ENCODE data around the gene APOBEC2. TPM values are rescaled to one million over a fixed set of nuclear protein-coding genes. Genes with fewer than 3 reads are reported as not detected.

Gene APOBEC2
- total and polyA plus RNA-seq, 2 of the 13 experiments (the other 11 are each of a cell fraction or from before 2014, with no cell fraction given): 0.09 TPM; not detected in 1

DNA sequence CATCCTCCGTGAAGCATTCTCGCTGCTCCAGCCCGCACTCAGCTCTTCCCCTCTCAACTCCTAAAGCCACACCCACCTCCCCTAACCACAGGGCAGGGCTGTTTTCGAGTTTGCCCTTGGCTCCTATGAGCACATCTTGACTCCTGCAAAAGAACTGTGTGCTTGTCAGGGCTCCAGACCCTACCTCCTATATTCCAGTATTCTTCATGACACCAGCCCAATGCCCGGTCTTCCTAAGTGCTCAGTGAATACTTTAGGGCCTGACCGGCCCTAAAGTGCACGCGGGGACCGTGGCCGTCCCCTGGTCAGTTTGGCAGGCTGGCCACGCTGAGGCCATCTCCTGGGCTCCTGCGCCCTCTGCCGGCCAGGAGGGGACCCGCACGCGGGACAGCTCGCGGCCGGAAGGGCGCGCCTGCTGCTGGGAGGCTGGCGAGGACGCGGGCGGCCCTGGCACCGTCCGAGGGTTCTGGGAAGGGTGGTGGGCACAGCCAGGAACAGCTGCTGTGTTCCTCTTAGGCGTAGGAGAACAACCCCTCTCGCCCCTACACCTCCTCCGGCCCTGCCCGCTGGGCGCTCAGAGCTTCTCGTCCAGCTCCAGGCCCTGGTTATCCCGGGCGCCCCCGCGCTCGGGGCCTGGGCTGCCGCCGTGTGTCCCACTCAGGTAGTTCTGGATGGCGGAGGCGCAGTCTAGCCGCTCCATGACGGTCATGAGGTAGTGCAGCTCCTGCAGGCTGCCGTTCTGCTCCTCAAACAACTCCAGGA lies 25.0 kb upstream of the APOBEC2 start (continued):
- TF ChIP-seq CENPX (CRISPR knock-in tag; IDR thresholded peaks at IDR 0.05): no peak
- 0 out of 2 replicates have a peak, but pooled peaks have one; percentile 68 for TF ChIP-seq ZNF776 (CRISPR knock-in tag; IDR thresholded peaks at IDR 0.05)
- TF ChIP-seq ZNF614 (CRISPR knock-in tag; IDR thresholded peaks at IDR 0.05; ENCODE audit: borderline replicate concordance): peak; percentile 70; the same call in 1 of the 2 replicates
- TF ChIP-seq, protein P1, sequence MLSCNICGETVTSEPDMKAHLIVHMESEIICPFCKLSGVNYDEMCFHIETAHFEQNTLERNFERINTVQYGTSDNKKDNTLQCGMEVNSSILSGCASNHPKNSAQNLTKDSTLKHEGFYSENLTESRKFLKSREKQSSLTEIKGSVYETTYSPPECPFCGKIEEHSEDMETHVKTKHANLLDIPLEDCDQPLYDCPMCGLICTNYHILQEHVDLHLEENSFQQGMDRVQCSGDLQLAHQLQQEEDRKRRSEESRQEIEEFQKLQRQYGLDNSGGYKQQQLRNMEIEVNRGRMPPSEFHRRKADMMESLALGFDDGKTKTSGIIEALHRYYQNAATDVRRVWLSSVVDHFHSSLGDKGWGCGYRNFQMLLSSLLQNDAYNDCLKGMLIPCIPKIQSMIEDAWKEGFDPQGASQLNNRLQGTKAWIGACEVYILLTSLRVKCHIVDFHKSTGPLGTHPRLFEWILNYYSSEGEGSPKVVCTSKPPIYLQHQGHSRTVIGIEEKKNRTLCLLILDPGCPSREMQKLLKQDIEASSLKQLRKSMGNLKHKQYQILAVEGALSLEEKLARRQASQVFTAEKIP (CRISPR knock-in tag; IDR thresholded peaks at IDR 0.05; ENCODE audit: borderline replicate concordance): no peak
- TF ChIP-seq, protein P2, sequence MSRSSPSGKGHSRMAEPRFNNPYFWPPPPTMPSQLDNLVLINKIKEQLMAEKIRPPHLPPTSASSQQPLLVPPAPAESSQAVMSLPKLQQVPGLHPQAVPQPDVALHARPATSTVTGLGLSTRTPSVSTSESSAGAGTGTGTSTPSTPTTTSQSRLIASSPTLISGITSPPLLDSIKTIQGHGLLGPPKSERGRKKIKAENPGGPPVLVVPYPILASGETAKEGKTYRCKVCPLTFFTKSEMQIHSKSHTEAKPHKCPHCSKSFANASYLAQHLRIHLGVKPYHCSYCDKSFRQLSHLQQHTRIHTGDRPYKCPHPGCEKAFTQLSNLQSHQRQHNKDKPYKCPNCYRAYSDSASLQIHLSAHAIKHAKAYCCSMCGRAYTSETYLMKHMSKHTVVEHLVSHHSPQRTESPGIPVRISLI (CRISPR knock-in tag; IDR thresholded peaks at IDR 0.05; ENCODE audit: borderline replicate concordance): no peak
- TF ChIP-seq, protein P3, sequence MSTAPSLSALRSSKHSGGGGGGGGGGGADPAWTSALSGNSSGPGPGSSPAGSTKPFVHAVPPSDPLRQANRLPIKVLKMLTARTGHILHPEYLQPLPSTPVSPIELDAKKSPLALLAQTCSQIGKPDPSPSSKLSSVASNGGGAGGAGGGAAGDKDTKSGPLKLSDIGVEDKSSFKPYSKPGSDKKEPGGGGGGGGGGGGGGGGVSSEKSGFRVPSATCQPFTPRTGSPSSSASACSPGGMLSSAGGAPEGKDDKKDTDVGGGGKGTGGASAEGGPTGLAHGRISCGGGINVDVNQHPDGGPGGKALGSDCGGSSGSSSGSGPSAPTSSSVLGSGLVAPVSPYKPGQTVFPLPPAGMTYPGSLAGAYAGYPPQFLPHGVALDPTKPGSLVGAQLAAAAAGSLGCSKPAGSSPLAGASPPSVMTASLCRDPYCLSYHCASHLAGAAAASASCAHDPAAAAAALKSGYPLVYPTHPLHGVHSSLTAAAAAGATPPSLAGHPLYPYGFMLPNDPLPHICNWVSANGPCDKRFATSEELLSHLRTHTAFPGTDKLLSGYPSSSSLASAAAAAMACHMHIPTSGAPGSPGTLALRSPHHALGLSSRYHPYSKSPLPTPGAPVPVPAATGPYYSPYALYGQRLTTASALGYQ (CRISPR knock-in tag; IDR thresholded peaks at IDR 0.05): peak; percentile 62; the same call in 1 of the 2 replicates
- TF ChIP-seq AKAP8 (CRISPR knock-in tag; IDR thresholded peaks at IDR 0.05): peak; percentile 85
- TF ChIP-seq ETV6 (CRISPR knock-in tag; conservative IDR thresholded peaks at IDR 0.05): no peak
- no peak for TF ChIP-seq ZNF138 (CRISPR knock-in tag; IDR thresholded peaks at IDR 0.05; ENCODE audit: low read depth)
- peak; percentile 88; the same call in 1 of the 2 replicates for TF ChIP-seq ZNF124 (CRISPR knock-in tag; IDR thresholded peaks at IDR 0.05)
- TF ChIP-seq, protein P4, sequence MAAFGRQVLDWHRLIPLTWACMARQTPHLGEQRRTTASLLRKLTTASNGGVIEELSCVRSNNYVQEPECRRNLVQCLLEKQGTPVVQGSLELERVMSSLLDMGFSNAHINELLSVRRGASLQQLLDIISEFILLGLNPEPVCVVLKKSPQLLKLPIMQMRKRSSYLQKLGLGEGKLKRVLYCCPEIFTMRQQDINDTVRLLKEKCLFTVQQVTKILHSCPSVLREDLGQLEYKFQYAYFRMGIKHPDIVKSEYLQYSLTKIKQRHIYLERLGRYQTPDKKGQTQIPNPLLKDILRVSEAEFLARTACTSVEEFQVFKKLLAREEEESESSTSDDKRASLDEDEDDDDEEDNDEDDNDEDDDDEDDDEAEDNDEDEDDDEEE (CRISPR knock-in tag; IDR thresholded peaks at IDR 0.05): no peak
- TF ChIP-seq HMGA1 (CRISPR knock-in tag; conservative IDR thresholded peaks at IDR 0.05): no peak
- TF ChIP-seq GTF3A (CRISPR knock-in tag; conservative IDR thresholded peaks at IDR 0.05): 0 out of 2 replicates have a peak, but pooled peaks have one; percentile 41
- no peak for TF ChIP-seq POLR2AphosphoS2 (IDR thresholded peaks at IDR 0.05; ENCODE audit: low read depth, low read length)
- no peak for TF ChIP-seq ATAD3A (CRISPR knock-in tag; IDR thresholded peaks at IDR 0.05)
- TF ChIP-seq MAZ (IDR thresholded peaks at IDR 0.05; ENCODE audit: borderline replicate concordance, low read depth, low read length): no peak
- TF ChIP-seq MAZ (CRISPR knock-in tag; IDR thresholded peaks at IDR 0.05; ENCODE audit: low read depth): no peak
- TF ChIP-seq NFKB2 (CRISPR knock-in tag; IDR thresholded peaks at IDR 0.05; ENCODE audit: borderline replicate concordance): peak; percentile 86; the same call in 1 of the 2 replicates
- TF ChIP-seq TBX2 (CRISPR knock-in tag; IDR thresholded peaks at IDR 0.05; ENCODE audit: borderline replicate concordance): no peak; the same call in 1 of the 2 replicates
- TF ChIP-seq, protein P5, sequence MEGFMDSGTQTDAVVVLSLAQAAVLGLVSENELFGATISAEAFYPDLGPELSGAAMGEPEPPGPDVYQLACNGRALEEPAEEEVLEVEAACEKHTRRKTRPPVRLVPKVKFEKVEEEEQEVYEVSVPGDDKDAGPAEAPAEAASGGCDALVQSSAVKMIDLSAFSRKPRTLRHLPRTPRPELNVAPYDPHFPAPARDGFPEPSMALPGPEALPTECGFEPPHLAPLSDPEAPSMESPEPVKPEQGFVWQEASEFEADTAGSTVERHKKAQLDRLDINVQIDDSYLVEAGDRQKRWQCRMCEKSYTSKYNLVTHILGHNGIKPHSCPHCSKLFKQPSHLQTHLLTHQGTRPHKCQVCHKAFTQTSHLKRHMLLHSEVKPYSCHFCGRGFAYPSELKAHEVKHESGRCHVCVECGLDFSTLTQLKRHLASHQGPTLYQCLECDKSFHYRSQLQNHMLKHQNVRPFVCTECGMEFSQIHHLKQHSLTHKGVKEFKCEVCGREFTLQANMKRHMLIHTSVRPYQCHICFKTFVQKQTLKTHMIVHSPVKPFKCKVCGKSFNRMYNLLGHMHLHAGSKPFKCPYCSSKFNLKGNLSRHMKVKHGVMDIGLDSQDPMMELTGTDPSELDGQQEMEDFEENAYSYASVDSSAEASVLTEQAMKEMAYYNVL (CRISPR knock-in tag; IDR thresholded peaks at IDR 0.05; ENCODE audit: borderline replicate concordance): no peak
